ENCODE results near the gene HOXB2. TPM values are rescaled to one million over a fixed set of nuclear protein-coding genes. Genes with fewer than 3 reads are reported as not detected.
A peak's percentile ranks its signal among the peaks of the same experiment; 100 is the strongest.

The HOXB2 gene
- total and polyA plus RNA-seq, 2 of the 8 experiments (the other 6 are each of a cell fraction or from before 2014, with no cell fraction given) = not detected

DNA sequence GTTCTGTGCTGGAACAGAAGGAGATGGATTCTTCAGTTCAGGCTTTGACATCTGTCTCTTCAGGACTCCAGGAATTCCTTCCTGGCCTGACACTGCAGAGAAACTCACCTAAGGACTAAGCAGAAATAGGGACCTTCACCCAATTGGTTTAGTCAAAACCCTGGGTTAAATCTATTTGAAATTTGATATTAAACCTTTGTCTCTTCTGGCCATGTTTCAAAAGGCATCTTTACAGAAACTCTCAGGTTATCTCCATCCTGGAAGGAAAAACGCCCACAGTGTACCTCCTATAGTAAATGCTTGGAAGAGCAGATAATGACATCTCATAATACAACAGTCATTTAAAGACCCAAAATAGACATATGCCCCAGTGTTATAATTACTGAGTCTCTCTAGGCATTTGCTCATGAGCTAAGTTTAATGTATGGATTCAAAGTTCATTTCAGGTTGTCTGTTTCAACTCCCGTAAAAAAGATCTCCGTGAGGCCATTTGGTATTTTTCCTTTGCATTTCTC is 38.9 kb upstream of the HOXB2 start:
- no peak overlapping the region for H4K8ac ChIP-seq (ENCODE audit: extremely low read depth, insufficient read depth, low read length)
- H2BK5ac ChIP-seq (ENCODE audit: low read depth, low read length) = no peak overlapping the region
- no peak overlapping the region for H3K23ac ChIP-seq (ENCODE audit: insufficient read length)
- H3K36me3 ChIP-seq (ENCODE audit: control insufficient read depth in 2 of 4, insufficient read depth in 4 of 4, low read length in 3 of 4) = peaks cover 0 to 16% (median 0%) of the 10 kb centered on the region in 4 experiments; a peak in 1 of 8 replicates
- H3K4me3 ChIP-seq (ENCODE audit: extremely low read depth in 1 of 4, insufficient read depth in 2 of 4, low read depth in 3 of 4, low read length in 4 of 4) = no peak overlapping the region
- H4K20me1 ChIP-seq (replicated peaks in 1 of 2; ENCODE audit: control insufficient read depth in 1 of 2, insufficient read depth in 2 of 2, low read length in 2 of 2) = peaks cover 25 to 44% of the 10 kb centered on the region in 2 experiments
- no peak overlapping the region for H2BK12ac ChIP-seq (ENCODE audit: low read depth, low read length)
- H3K23me2 ChIP-seq (ENCODE audit: low read depth, low read length) = no peaks in the 10 kb centered on the region
- H3K9ac ChIP-seq (replicated peaks in 1 of 4; ENCODE audit: extremely low read depth in 1 of 4, low read depth in 3 of 4, low read length in 3 of 4) = no peak overlapping the region
- no peaks in the 10 kb centered on the region for H3K9me3 ChIP-seq (ENCODE audit: insufficient read depth in 2 of 2, low read depth in 1 of 2, low read length in 1 of 2)
- ChIA-PET POLR2A (ENCODE audit: partially characterized antibody) (no interaction called here), CTCF (ENCODE audit: partially characterized antibody) (interaction anchor here (0.6 to 2.6 kb wide), 11 partner anchors 17 to 113 kb away, joined by 3 to 9 read pairs (median 5); no protein-coding TSS in a partner anchor)
- H3K14ac ChIP-seq (ENCODE audit: insufficient read length) = no peak overlapping the region
- no peak overlapping the region for H2AFZ ChIP-seq (ENCODE audit: low read length)
- H3K4ac ChIP-seq (replicated peaks; ENCODE audit: insufficient read length, low read depth, low read length) = no peak overlapping the region
- DNase-seq (ENCODE audit: low read depth in 1 of 2, low spot score in 2 of 2) = no peak
- H3K4me1 ChIP-seq (replicated peaks in 1 of 4; ENCODE audit: control insufficient read depth in 3 of 4, insufficient read depth in 4 of 4, low read length in 3 of 4) = peaks cover 0 to 5% (median 4%) of the 10 kb centered on the region in 4 experiments; a peak in 4 of 7 replicates
- H3K18ac ChIP-seq (ENCODE audit: extremely low read depth, low read length) = no peak overlapping the region
- no peak overlapping the region for H2BK20ac ChIP-seq (ENCODE audit: low read length)
- H3K79me2 ChIP-seq (ENCODE audit: control insufficient read depth in 1 of 2, insufficient read depth in 2 of 2, low read length in 2 of 2) = no peaks in the 10 kb centered on the region
- H2BK15ac ChIP-seq (ENCODE audit: low read length) = no peak overlapping the region
- no peak overlapping the region for H2AK5ac ChIP-seq (ENCODE audit: low read depth, low read length)
- no peak overlapping the region for H4K91ac ChIP-seq (replicated peaks; ENCODE audit: insufficient read length, low read length)
- WGBS, 2 experiments (ENCODE audit: extremely low coverage in 1 of 2, insufficient coverage in 1 of 2, insufficient read length in 1 of 2, insufficient replicate concordance in 2 of 2, low coverage in 1 of 2, low lambda C conversion rate in 2 of 2, missing lambda C conversion rate in 1 of 2) = 34% methylated on average over 3 of the region's 3 CpGs; no CpG with 5 or more reads in 1 of the 2 experiments
- no peaks in the 10 kb centered on the region for H3K79me1 ChIP-seq (ENCODE audit: low read depth, low read length)
- TF ChIP-seq EP300 (IDR thresholded peaks at IDR 0.05; ENCODE audit: borderline replicate concordance in 1 of 2, low read depth in 2 of 2, low read length in 2 of 2) (no peak), CBX8 (IDR thresholded peaks at IDR 0.05; ENCODE audit: borderline replicate concordance, low read depth, low read length) (peak; percentile 33; the same call in 1 of the 2 replicates), SUZ12 (IDR thresholded peaks at IDR 0.05; ENCODE audit: low read length) (peak; percentile 36; the same call in 1 of the 2 replicates), FOSL1 (IDR thresholded peaks at IDR 0.05; ENCODE audit: insufficient read depth, low read depth, low read length) (no peak), EZH2 (IDR thresholded peaks at IDR 0.05; ENCODE audit: low read depth, low read length, severe bottlenecking) (peak; percentile 70)
- no peak overlapping the region for H3K27ac ChIP-seq (ENCODE audit: low read depth, low read length)
- no peak overlapping the region for H3K56ac ChIP-seq (replicated peaks; ENCODE audit: insufficient read length, low read depth, low read length)
- H3K4me2 ChIP-seq (ENCODE audit: insufficient read depth in 1 of 2, low read depth in 2 of 2, low read length in 2 of 2) = no peak overlapping the region
- H4K5ac ChIP-seq (ENCODE audit: insufficient read length, low read depth, low read length) = no peak overlapping the region
- FAIRE-seq = no peak
- H3K27me3 ChIP-seq (replicated peaks in 1 of 4; ENCODE audit: control insufficient read depth in 3 of 4, extremely low read depth in 1 of 4, insufficient read depth in 3 of 4, low read length in 3 of 4) = peaks cover 99 to 100% (median 100%) of the 10 kb centered on the region in 4 experiments
- no peak overlapping the region for H2BK120ac ChIP-seq (replicated peaks; ENCODE audit: low read depth, low read length)
